HG03575 (cell line): ENCODE measurements around the gene EDEM3.
"Not testable (repeated sequence)": the region's sequence is repeated elsewhere in the genome, so short reads cannot be mapped to it uniquely, and the experiment has no call there.

ENCODE experiments used
- ATAC-seq: cut with Tn5 transposase; IDR thresholded peaks from one replicate; pipeline ENCODE4 v1.9.1; 2021; ENCODE audit not compliant: unreplicated experiment, insufficient number of reproducible peaks, low FRiP score; ENCODE audit errors: extremely low read depth

EDEM3 gene, protein sequence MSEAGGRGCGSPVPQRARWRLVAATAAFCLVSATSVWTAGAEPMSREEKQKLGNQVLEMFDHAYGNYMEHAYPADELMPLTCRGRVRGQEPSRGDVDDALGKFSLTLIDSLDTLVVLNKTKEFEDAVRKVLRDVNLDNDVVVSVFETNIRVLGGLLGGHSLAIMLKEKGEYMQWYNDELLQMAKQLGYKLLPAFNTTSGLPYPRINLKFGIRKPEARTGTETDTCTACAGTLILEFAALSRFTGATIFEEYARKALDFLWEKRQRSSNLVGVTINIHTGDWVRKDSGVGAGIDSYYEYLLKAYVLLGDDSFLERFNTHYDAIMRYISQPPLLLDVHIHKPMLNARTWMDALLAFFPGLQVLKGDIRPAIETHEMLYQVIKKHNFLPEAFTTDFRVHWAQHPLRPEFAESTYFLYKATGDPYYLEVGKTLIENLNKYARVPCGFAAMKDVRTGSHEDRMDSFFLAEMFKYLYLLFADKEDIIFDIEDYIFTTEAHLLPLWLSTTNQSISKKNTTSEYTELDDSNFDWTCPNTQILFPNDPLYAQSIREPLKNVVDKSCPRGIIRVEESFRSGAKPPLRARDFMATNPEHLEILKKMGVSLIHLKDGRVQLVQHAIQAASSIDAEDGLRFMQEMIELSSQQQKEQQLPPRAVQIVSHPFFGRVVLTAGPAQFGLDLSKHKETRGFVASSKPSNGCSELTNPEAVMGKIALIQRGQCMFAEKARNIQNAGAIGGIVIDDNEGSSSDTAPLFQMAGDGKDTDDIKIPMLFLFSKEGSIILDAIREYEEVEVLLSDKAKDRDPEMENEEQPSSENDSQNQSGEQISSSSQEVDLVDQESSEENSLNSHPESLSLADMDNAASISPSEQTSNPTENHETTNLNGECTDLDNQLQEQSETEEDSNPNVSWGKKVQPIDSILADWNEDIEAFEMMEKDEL

DNA sequence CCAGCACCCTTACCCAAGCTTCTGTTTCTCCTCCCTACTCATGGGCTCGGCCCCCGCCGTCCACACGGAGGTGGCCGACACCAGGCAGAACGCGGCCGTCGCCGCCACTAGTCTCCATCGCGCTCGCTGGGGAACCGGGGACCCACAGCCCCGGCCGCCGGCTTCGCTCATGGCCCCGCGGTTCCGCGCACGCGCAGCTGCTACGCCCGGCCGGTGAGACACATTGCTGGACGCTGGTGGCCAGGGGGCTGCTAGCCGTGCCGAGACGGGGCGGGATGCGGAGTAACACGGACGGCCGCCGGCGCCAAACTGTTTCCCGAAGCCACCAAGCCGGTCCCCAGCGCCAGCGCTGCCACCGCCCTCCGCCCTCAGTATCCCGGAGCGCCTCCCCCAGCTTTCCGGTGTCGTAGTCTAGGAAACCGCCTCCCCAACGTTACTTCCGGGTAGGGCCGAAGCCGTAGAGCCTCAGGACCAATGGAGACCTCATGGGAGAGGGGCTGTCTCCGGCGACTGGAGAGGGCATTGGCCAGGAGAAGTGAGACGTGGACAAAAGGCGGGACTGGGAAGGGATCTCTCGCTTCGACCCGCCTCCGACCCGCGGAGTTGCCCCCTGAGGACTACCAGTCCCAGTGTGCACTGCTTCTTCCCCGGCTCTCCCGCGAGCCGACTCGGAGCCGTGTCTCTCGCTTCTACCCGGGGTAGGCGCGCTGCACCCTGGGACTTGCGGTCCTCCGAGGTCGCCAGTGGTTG is at the start of gene EDEM3:
TSS of gene EDEM3 (minus strand) at position 383 of the 750 bp plus-strand sequence. CDS start at position 171, 212 bp downstream.
- ATAC-seq = peak; percentile 88

DNA sequence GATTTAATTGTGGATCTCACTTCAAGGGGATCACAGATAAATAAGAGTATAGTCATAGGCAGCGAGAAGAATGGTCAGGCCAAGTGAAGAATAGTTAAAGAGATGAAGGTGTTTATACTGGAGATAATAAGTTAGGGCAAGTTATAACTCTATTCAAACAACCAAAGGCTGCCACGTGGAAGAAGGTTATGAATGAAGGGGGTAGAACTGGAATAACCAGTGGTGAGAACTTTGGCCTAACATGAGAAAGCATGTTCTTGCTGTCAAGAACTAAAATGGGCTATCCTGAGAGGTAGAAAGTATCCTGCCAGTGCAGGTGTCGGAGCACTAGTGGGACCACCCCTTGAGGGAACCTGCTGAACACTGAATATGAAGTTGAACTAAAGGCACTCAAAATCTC is 49.6 kb upstream of the EDEM3 start:
- no peak for ATAC-seq

DNA sequence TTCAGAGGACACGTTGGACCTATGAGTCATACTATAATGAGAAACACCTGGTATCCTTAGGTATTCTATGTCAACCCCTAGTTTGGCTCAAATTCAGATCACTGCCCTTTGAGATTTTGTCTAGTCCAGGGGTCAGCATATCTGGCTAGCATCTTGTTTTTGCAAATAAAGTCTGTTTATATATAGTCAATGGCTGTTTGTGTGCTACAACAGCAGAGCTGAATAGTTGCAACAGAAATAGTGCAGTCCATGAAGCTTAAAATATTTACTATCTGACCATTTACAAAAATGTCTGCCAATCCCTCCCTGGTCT is 48.5 kb upstream of the EDEM3 start:
- no peak for ATAC-seq

DNA sequence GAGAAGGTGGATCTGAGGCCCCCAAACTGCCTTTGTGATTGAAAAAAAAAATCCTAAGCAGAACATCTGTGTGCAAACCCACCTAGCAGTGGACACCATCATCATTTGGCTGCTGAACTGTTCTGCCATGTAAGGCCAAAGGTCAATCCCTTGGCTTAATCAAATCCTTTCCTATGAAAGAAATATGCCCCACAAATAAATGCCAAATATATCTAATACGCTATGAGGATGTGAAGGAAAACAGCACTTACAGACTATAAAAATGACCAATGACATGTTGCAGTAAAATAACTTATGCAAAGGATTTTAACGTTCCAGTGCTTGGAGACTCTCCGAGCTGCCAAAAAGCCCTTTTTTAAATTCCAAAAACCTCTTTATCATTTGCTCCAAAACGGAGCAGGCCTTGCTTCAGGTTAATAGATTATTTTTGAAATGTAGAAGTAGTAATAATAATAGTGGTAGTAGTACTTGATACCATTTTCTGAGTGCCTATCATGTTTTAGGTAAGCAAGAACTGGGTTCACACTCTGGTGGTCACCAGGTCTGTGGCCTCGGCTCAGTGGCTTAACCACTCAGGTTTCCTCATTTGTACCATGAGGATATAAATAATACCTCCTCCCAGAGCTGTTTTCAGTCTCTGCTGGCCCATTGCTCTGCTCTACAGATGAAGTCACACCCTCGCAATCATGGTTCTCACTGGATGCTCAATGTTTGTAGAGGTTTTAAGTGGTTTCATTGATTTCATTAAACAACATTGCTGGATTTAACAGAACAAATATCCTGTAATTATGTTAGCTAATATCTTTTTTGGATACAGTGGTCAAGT is 47.9 kb upstream of the EDEM3 start:
- no peak for ATAC-seq

DNA sequence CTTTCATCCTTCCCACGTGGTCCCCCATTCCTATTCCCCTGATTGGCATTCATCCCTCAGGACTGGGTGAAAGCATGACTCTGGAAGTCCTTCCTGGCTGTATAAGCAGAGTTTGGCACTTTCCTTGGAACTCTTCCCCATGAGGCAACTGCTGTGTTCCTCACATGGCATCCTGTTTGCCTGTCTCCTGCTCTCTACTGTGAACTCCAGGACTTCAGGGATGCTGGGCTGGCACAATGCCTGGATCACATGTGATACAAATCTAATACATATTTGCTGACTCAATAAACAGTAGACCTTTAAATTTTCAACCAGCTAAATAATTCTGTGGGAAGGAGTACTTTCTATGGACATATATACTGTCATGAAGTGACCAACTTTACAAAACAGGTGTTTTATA is 46.8 kb upstream of the EDEM3 start:
- no peak for ATAC-seq

DNA sequence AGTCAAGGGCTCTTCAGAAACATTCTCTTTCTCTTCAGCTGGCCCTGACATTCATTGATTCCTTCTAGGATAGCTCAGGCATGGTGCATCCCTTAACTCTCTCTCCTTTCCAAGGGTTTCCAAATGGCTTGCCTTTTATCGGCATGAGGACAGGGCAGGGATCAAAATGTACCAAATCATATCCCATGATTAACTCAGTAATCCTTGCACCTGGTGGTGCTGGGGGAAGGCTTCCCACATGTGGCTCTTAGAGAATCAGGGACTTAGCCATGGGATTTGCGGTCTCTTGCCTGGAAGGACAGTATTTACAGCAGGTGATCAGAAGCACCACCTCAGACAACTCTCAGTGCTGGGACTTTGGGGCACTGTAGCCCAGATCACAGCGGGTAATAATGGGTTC is 46.2 kb upstream of the EDEM3 start:
- no peak for ATAC-seq

DNA sequence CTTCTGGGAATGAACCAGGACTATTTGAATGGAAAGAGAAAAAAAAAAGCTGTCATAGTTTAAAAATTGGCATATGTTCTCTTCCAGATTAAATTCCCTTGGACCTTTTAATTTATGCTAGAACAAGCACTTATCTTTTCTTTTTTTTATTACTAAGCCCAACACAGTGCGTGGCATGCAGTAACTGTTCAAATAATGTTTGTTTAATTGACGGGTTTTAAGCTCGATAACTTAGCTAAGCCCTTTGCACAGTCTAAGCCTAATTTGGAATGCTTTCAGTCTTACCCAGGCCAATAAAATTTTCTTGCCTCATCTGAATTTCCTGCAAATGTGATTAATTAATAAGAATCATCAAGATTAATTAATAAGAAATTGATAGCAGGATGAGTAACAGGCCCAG is 39.3 kb upstream of the EDEM3 start:
- ATAC-seq = no peak

DNA sequence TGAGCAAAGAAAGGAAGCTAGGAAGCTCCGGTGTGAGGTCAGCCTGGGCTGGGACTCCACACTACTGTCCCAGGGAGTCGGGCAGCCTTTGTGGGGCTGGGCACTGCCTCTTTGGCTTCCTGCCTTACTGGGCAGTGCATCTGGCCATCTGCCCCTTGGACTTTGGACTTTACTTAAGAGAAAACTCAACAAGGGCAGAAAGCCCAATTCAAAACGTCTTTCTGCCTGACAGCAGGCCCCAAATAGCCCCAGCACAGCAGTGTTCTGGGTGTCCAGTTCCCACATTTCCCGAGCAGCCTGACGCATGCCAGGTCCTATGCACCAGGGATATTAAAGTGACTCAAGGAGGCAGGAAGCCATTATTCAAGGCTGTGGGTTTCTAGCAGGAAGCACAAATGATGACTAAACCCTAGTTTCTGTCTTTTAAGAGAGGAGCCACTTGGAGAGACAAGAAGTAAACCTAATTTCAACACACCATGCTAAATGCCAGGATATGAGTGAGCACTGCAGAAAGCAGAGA is 37.9 kb upstream of the EDEM3 start:
- ATAC-seq = no peak

DNA sequence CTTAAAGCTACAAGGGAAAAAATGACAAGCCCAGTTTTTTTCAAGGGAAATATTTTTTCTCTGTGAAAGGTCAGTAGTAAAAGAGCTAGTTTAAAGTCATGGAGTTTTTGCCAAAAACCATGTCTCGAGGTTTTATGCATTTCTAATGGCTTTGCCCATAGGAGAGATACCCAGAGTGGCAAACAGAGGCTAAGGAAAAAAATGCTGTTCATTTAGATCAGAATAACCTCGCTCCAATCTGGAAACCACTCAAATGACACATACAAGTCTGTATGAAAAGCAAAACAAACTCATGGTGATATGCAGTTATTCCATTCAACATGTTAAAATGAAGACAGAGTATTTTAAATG is 36.9 kb upstream of the EDEM3 start:
- ATAC-seq = no peak

DNA sequence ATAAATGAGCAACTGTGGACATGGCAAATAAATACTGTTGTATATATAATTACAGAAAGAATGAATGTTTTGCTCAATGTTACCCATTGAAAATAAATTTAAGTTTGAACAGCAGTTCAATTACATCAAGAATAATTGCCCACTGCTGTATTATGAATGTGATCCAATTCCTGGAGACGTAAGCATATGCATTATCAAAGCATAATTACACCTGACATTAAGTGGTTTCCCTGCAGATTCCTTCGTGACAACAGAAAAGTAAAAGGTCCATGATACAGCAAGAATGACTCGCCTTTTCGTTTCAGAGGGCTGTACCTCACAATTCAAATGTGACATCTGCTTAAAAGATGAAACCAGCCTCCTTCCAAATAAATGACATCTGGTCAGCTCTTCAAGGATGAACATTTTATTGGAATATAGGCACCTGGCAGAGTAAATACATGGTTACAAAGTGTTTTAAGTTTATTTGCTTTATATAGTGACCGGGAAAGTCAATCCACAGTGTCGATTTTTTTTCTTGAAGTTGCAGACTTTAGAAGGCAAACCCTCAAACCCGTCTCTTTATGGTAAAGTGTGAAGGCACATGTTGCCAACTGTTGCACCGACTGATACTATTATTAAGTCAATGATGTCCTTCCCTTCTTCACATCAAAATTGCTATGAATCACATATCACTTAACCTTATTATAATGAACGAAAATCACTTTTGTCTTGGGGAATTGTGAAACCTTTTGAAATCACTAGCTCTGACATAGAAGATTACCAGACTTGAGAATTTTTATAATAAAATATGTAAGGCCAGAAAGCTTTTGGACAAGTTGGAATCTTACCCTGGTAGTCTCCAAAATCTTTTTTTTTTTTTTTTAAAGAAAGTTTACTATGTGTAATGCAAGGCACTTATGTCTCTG is 36.2 kb upstream of the EDEM3 start:
- ATAC-seq = no peak

DNA sequence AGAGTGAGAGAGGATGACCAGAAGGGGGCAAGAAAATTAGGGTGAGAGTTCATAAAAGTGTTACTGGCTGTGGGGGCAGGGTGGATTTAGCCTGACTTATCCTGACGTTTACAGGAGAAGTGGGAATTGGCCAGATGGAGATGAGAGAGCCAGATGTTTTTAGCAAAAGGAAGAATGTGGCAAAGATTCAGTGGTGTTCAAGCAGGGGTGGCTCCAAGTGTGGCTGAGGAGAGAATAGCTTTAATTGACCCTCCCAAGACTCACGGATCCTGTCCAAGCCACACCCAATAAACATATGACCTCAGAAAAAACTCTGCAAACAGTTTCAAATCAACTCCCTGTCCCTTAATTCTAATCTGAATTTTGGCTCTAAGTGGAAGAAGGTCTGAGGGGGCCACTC is 35.2 kb upstream of the EDEM3 start:
- no peak for ATAC-seq

DNA sequence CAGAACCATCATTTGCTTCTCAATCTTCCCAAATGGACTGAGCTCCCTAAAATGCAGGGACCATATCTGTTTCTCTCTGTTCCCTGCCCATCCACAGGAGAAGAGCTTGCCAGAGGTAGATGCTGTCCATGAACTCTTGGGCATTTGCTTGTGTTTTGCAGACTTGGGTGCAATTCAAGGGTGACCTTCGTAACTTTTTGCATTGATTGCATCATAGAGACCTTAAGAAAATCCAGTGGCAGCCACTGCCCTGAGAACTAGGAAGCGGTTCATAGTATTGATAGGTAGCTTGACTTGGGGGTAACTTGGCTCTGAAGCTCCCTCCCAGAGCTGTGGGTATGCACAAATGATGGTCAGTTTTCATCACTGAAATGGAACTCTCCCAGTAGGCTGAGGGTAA is 34.3 kb upstream of the EDEM3 start:
- ATAC-seq = no peak

DNA sequence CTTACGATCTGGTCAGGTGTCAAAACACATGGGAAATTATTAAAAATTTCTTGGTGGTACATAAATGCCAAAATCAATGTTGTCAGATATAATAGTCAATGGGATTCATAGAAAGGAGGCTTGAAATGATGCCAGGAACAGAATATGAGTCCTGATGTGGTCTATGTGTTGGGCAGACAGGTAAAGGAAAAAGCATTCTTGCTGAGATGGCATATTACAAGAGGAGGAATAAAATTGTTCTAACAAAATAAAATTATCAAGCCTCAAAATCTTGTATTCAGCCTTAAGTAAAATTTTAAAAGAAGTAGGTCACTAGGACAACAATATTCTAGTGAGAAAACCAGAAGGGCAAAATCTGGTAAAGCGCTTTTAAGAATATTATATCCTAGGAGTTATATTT is 30.9 kb upstream of the EDEM3 start:
- ATAC-seq = no peak

DNA sequence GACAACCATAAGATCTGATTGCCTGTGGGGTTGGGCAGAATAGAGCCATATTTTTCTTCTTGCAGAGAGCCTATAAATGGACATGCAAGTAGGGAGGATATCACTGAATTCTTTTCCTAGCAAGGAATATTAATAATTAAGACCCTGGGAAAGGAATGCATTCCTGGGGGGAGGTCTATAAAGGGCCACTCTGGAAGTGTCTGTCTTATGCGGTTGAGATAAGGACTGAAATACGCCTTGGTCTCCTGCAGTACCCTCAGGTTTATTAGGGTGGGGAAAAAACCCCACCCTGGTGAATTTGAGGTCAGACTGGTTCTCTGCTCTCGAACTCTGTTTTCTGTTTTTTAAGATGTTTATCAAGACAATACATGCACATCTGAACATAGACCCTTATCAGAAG is 29.1 kb upstream of the EDEM3 start:
- not testable (repeated sequence) for ATAC-seq

DNA sequence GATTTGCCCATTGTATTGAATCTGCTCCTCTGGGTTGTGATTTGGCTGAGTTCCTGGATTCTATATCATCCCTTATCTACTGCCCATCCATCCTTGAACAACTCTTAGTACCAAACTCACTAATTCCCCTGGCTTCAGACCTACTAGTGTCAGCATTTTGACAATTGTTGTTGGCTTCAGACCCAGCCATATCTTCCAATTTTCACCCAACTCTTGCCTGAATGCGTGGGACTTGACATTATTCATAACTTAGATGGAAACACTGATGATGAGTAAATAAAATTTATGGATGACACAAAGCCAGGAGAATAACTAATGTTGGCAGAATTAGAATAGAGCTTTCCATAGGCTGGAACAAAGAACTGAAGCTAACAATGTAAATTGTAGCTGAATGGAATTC is 27.3 kb upstream of the EDEM3 start:
- no peak for ATAC-seq

DNA sequence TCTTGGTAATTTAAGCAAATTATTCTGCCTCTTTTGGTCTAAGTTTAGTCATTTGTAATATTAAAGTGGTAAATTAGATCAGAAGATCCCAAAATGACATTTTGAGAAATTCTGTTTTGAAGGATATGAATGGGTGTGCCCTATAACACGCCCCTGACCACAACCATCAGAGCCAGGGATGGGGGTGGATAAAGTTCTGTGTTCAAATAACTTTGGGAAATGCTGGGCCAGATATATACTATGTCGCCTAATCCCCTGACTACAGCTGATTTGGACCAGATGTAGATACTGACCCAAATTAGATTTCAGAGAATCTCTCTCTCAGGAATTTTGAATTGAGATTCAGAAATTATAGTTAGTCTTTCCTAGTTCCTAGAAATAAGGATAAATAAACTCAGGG is 21.2 kb upstream of the EDEM3 start:
- ATAC-seq = no peak

DNA sequence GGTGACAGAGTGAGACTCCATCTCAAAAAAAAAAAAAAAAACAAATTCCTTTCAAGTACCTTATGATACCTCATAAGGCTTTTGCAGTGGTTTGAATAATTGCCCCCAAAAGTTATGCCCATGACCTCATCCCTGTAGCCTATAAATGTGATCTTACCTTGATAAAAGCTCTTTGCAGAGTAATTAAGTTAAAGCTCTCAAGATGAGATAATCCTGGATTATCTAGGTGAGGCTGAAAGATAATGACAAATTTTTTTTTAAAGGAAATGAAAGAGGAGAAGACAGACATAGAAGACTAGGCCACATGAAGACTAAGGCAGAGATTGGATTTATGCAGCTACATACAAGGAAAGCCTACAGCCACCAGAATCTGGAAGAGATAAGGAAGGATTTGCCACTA is 20.7 kb upstream of the EDEM3 start:
- ATAC-seq = no peak
